Uterus (tissue), 2 donors: ENCODE measurements around the gene LRRC4B.

Source experiments
- CTCF ChIP-seq, 4 experiments: fragments of 200-600 bp in 2 of 4; fragments of 450-650 bp in 2 of 4; sonication (generic) in 2 of 4; IDR thresholded peaks; one replicate each; pipeline ENCODE4 v1.5.1; 2016 to 2019; ENCODE audit warnings: antibody characterized with exemption in 4 of 4, mild to moderate bottlenecking in 2 of 4, moderate library complexity in 1 of 4
- POLR2A ChIP-seq, 2 donors: fragments of 450-650 bp; IDR thresholded peaks; one replicate each; pipeline ENCODE4 v1.6.1; 2016; ENCODE audit warnings: antibody characterized with exemption in 2 of 2, mild to moderate bottlenecking in 1 of 2, moderate library complexity in 1 of 2

- TF ChIP-seq CTCF (IDR thresholded peaks at IDR 0.05) (no peak), POLR2A (IDR thresholded peaks at IDR 0.05) (no peak)
These were observed 2.8 kb upstream of the LRRC4B start for GRCh38 chr19:50570997-50571396.
